Heart right ventricle (tissue), 16 donors: Measurements from ENCODE around the gene UNC13B. TPM values are rescaled to one million over a fixed set of nuclear protein-coding genes. Genes with fewer than 3 reads are reported as not detected.

Source experiments
- ATAC-seq, 8 donors: fragments of 200-7000 bp; cut with Tn5 transposase; one replicate each; pipeline ENCODE4 v1.9.1; 2020; ENCODE audit warnings: mild to moderate bottlenecking in 8 of 8, moderate library complexity in 8 of 8, moderate number of reproducible peaks in 1 of 8
- DNase-seq, 2 donors: peaks; one replicate each; pipeline ENCODE4 v3.0.0-alpha.2; 2020
- H3K27ac ChIP-seq, 10 donors: fragments of 200-600 bp; sonication (generic) in 2 of 10; one replicate each; pipeline versions ENCODE4 v1.5.0 to v1.8.0; 2020 to 2022; ENCODE audit warnings: mild to moderate bottlenecking in 3 of 10
- H3K27me3 ChIP-seq, 7 donors: fragments of 200-600 bp; one replicate each; pipeline ENCODE4 v1.8.0; 2021 to 2022; ENCODE audit warnings: mild to moderate bottlenecking in 2 of 7
- H3K36me3 ChIP-seq, 9 donors: fragments of 200-600 bp; sonication (generic) in 1 of 9; one replicate each; pipeline versions ENCODE4 v1.5.0 to v1.8.0; 2020 to 2022; ENCODE audit warnings: mild to moderate bottlenecking in 2 of 9
- H3K4me1 ChIP-seq, 9 donors: fragments of 200-600 bp; sonication (generic) in 1 of 9; one replicate each; pipeline versions ENCODE4 v1.5.0 to v1.8.0; 2020 to 2022; ENCODE audit warnings: mild to moderate bottlenecking in 4 of 9
- H3K4me3 ChIP-seq, 10 donors: fragments of 200-600 bp; sonication (generic) in 2 of 10; one replicate each; pipeline versions ENCODE4 v1.5.0 to v1.8.0; 2020 to 2022; ENCODE audit warnings: mild to moderate bottlenecking in 7 of 10, moderate library complexity in 2 of 10
- H3K9me3 ChIP-seq, 11 donors: fragments of 200-600 bp in 10 of 11; sonication (generic) in 2 of 11; one replicate each; pipeline versions ENCODE4 v1.5.0 to v1.8.0; 2013 to 2022; ENCODE audit warnings: mild to moderate bottlenecking in 2 of 11, control low read depth in 1 of 11, moderate library complexity in 1 of 11
- CTCF ChIP-seq, 9 donors: fragments of 200-600 bp; sonication (generic) in 2 of 9; IDR thresholded peaks; one replicate each; pipeline versions ENCODE4 v1.5.0 to v1.8.0; 2021 to 2022; ENCODE audit warnings: antibody characterized with exemption in 9 of 9, mild to moderate bottlenecking in 5 of 9, moderate library complexity in 1 of 9
- WGBS, 2 donors: extraction: QIAGEN DNeasy Blood & Tissue Kit; methylation state at CpG; one replicate each; pipeline ENCODE4 v1.1.7; 2013; ENCODE audit warnings: inconsistent platforms in 1 of 2; 5-methylcytosine and 5-hydroxymethylcytosine counted together
- intact Hi-C, 10 donors: fragments of 100-400 bp; cut with DNase I; formaldehyde crosslinking; loops; one replicate each; pipeline versions ENCODE4 v1.11.1 to v1.14.2; 2022
- polyA plus RNA-seq, 2 donors: library from polyadenylated mRNA; stranded (reverse); fragments of 200-250 nt; gene quantifications; one replicate each; pipeline ENCODE4 v1.2.3, GENCODE V29; 2013
- total RNA-seq, 10 donors: library from RNA; stranded (reverse); fragmentation: NEBNext Ultra II Directional in 3 of 10; extraction: Animal tissue kit (Norgen Biotek cat#: 25700) in 3 of 10; gene quantifications; one replicate each; pipeline versions ENCODE4 v1.2.1 to v1.2.4, GENCODE V29; 2021 to 2023
- donor health status: Arrhythmogenic right ventricular cardiomyopathy.
- donor health status: ischemic (EF 13 %, LVEDD 7.1; RV severe dilation, severe dysfunction).
- donor health status: healthy with polysubstance abuse.
- donor health status: DM: no; HTN: yes; CAD: no.
- donor health status: DM: no; HTN: no; CAD: no.
- donor health status: ischemic (EF 25% LVEDD 6.9; RV normal size, moderate dysfunction).
- donor health status: ischemic (EF 25% LVEDD 5.7; RV mildly dilated, moderate dysfunction).
- donor health status: healthy.
- donor health status: DM: yes; HTN: yes; CAD: no.
- donor health status: Ischemic cardiomyopathy.
- donor health status: ischemic (EF 35%, LVEDD 5.7; RV mildly dilated, moderate dysfunction).
- donor health status: nonischemic (EF 11% LVEDD 7.7; RV severe dilation, severe dysfunction).
- donor health status: DM: yes; HTN: yes; CAD: no.
- donor health status: PGD.
- donor health status: ischemic (EF 29% LVEDD 5.4; RV normal size, mild dysfunction).
- donor health status: nonischemic (EF 23%, LVEDD 6.1; RV moderate dilation, normal function).

Gene UNC13B
- total and polyA plus RNA-seq, 12 donors = 13.1 to 27.1 (median 18.9) TPM

- intact Hi-C loops = loop anchor here (1.0 to 10.0 kb wide), 16 partner anchors 44 to 440 kb away; partner anchors contain the start of gene UNC13B (in 4 of the 10)
- peak overlapping the region; percentile 26 to 78 (median 66) for H3K4me3 ChIP-seq
- no peaks in the 10 kb centered on the region for H3K9me3 ChIP-seq
- no peaks in the 10 kb centered on the region for H3K27me3 ChIP-seq
- peak; percentile 83 to 95 for DNase-seq
- peaks cover 6 to 48% (median 39%) of the 10 kb centered on the region in 9 donors for H3K4me1 ChIP-seq
- no peaks in the 10 kb centered on the region for H3K36me3 ChIP-seq
- 20 to 21% methylated on average over 30 of the region's 30 CpGs for WGBS, 2 donors
- peak; percentile 94 to 97 (median 95) for TF ChIP-seq CTCF (IDR thresholded peaks at IDR 0.05)
- ATAC-seq = peak; percentile 71 to 87 (median 82)
- peak overlapping the region in 9 of 10 donors; percentile 84 to 98 (median 94) for H3K27ac ChIP-seq
These were observed 44.8 kb upstream of the UNC13B start for GRCh38 chr9:35116898-35117551.

- intact Hi-C loops = no loop called here
- Histone ChIP-seq H3K36me3 (no peaks in the 10 kb centered on the region), H3K27ac (no peak overlapping the region), H3K4me3 (no peak overlapping the region), H3K27me3 (no peaks in the 10 kb centered on the region), H3K4me1 (peaks cover 0 to 23% (median 6%) of the 10 kb centered on the region in 9 donors), H3K9me3 (peaks cover 0 to 12% (median 0%) of the 10 kb centered on the region in 11 donors)
- ATAC-seq (no peak), DNase-seq (no peak)
- 80 to 82% methylated on average over 6 of the region's 6 CpGs for WGBS, 2 donors
- no peak for TF ChIP-seq CTCF (IDR thresholded peaks at IDR 0.05)
These were observed 26.9 kb upstream of the UNC13B start for GRCh38 chr9:35134920-35135319.

GRCh38 chr9:35135988-35136387 lies 25.8 kb upstream of the UNC13B start:
- ATAC-seq (no peak), DNase-seq (no peak)
- H3K4me3 ChIP-seq = no peak overlapping the region
- no peaks in the 10 kb centered on the region for H3K27me3 ChIP-seq
- WGBS, 2 donors = 90 to 92% methylated on average over 7 of the region's 7 CpGs
- no peak for TF ChIP-seq CTCF (IDR thresholded peaks at IDR 0.05)
- peaks cover 0 to 23% (median 6%) of the 10 kb centered on the region in 9 donors for H3K4me1 ChIP-seq
- H3K27ac ChIP-seq = no peak overlapping the region
- peaks cover 0 to 17% (median 0%) of the 10 kb centered on the region in 11 donors for H3K9me3 ChIP-seq
- H3K36me3 ChIP-seq = no peaks in the 10 kb centered on the region
- intact Hi-C loops = no loop called here

GRCh38 chr9:35136866-35137265 lies 24.9 kb upstream of the UNC13B start:
- WGBS, 2 donors = 76 to 80% methylated on average over 8 of the region's 8 CpGs
- intact Hi-C loops = no loop called here
- DNase-seq = no peak

More at GRCh38 chr9:35136866-35137265, 24.9 kb upstream of the UNC13B start:
- no peak for ATAC-seq
- peaks cover 0 to 20% (median 6%) of the 10 kb centered on the region in 11 donors for H3K9me3 ChIP-seq
- no peaks in the 10 kb centered on the region for H3K36me3 ChIP-seq
- H3K27me3 ChIP-seq = no peaks in the 10 kb centered on the region
- no peak overlapping the region for H3K27ac ChIP-seq
- TF ChIP-seq CTCF (IDR thresholded peaks at IDR 0.05) = no peak
- H3K4me3 ChIP-seq = no peak overlapping the region
- H3K4me1 ChIP-seq = peaks cover 0 to 23% (median 6%) of the 10 kb centered on the region in 9 donors
